Fibroblast of pulmonary artery (primary cell): ENCODE data around the gene PLCL1.

Experiments
- DNase-seq: peaks from one replicate; pipeline ENCODE4 v3.0.0-alpha.2; 2010; ENCODE audit warnings: low read depth
- H3K4me3 ChIP-seq: replicated peaks from 2 replicates; pipeline ENCODE4 v1.5.1; 2011; ENCODE audit warnings: low read depth, mild to moderate bottlenecking, control low read depth, low read length, moderate library complexity
- CTCF ChIP-seq: IDR thresholded peaks from 2 replicates; pipeline ENCODE4 v1.5.1; 2011; ENCODE audit warnings: mild to moderate bottlenecking, control low read depth, low read length, inconsistent platforms; ENCODE audit errors: missing control alignments

PLCL1 gene

DNA sequence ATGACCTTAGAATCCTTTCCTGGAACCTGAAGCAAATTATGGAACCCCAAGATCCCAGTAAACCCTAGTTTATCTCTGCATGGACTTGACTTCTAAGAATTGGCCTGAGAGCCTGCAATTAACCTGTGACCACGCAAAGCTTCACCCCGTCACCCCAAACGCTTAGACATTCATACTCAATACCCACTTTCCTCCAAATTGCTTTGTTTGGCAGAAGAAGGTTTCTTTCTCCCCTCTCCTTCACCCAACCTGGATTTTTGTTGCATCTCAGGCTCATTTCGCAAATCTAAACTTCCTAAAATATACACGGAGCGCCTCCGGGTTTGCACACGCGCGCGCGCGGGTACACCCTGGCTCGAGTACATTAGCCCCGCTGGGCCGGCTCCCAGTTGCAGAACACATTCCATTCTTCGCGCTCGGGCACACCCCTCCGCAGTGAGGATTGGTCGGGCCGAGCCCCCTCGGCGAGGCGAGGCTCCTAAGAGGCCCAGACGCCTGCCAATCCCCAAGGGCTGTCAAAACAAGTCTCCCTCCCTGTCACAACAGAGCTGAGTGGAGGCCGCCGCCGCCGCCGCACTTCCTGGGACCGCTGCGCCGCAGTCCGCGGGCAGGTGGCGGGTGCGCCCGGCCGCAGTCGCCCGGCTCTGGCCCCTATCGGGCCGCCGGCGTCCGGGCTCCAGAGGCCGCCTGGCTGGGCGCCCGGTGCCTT is at the start of gene PLCL1:
Gene PLCL1, plus strand, starts transcription at position 545 of the 709 bp plus-strand sequence.
- H3K4me3 ChIP-seq: peak within 1 kb of the TSS; percentile 73
- TF ChIP-seq CTCF: no peak
- peak; percentile 95 for DNase-seq

GRCh38 chr2:197759013-197759412 is 45.4 kb upstream of the PLCL1 start:
- no peak for TF ChIP-seq CTCF
- H3K4me3 ChIP-seq: no peak overlapping the region
- no peak for DNase-seq

DNA sequence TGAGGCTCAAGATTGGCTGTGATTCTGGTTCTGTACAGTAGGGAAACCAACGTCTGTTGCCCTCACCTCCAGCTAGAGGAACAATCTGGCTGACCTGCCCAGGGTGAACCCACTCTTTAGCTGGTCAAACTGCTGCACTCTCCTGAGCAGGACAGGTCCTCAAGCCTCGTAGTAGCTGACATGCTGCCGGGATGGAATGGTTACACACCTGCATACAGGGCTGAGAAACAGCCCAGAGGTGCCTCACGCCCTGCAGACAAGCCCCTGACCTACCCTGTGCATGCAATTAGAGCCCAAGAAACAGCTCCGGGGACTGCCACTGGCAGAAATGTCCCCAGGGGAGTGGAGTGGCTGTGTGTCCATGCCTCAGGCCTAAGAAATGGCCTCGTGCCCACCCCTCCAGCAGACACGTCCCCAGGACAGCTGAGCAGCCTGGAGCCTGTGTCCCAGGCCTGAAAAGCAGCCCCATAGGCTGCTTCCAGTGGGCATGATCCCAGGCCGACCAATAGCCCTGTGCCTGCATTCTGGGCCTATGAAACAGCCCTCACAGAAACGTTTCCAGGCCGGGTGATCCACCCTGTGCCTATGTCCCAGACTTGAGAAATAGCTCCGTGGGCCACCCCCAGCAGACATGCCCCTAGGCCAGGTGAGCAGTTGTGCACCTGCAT is 44.6 kb upstream of the PLCL1 start:
- no peak for TF ChIP-seq CTCF
- no peak overlapping the region for H3K4me3 ChIP-seq
- DNase-seq: no peak

GRCh38 chr2:197760293-197760657 is 44.1 kb upstream of the PLCL1 start:
- no peak for DNase-seq
- TF ChIP-seq CTCF: no peak
- no peak overlapping the region for H3K4me3 ChIP-seq

GRCh38 chr2:197777823-197778407 is 26.5 kb upstream of the PLCL1 start:
- peak; percentile 69 for DNase-seq
- no peak overlapping the region for H3K4me3 ChIP-seq
- TF ChIP-seq CTCF: peak; percentile 56

GRCh38 chr2:197779261-197779660 is 25.1 kb upstream of the PLCL1 start:
- DNase-seq: no peak
- H3K4me3 ChIP-seq: no peak overlapping the region
- TF ChIP-seq CTCF: no peak

- H3K4me3 ChIP-seq: no peak overlapping the region
- DNase-seq: no peak
- TF ChIP-seq CTCF: no peak
Observed at GRCh38 chr2:197782126-197782525, 22.3 kb upstream of the PLCL1 start.
